ENCODE measurements around the gene TIGD1.

DNA sequence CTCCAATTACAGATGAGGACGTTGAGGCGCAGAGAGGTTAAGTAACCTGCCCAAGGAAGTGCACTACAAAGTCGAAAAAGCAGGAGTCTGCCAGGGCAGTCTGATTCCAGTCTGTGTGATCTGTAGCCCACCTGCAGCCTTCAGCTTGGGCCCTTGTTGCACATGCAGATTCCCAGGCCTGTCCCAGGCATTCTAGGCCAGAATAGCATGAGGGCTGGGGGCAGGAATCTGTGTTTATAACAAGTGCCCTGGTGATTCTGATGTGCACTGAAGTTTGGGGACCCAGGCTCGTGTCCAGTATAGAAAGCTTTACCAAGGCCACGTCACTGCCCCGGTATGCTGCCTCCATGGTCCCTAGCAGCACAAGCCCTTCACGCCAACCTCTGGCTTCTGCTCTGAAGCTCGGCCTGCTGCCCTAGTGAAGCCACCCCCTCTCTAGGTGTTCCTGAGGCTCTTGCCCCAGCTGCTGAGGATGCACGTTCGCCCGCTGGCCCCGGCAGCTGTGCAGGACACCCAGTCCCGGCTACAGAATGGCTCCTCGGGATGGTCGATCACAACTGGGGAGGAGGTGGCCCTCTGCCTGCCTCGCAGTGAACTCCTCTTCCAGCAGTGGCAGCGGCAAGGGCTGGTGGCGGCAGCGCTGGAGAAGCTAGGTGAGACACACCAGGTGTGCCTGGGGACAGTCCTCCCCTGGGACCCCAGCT is 6.3 kb downstream of the TIGD1 start:
- no peak for TF ChIP-seq CTCF (IDR thresholded peaks at IDR 0.05; ENCODE audit: low read depth, low read length)
- TF ChIP-seq POLR2A (IDR thresholded peaks at IDR 0.05; ENCODE audit: extremely low read depth, insufficient read length) = no peak
